ENCODE results near the gene FKBP5. TPM values are rescaled to one million over a fixed set of nuclear protein-coding genes. Genes with fewer than 3 reads are reported as not detected.

Gene FKBP5
- total and polyA plus RNA-seq, 10 of the 15 experiments (the other 5 are each of a cell fraction or from before 2014, with no cell fraction given), result 29.0 to 123 (median 62.3) TPM

DNA sequence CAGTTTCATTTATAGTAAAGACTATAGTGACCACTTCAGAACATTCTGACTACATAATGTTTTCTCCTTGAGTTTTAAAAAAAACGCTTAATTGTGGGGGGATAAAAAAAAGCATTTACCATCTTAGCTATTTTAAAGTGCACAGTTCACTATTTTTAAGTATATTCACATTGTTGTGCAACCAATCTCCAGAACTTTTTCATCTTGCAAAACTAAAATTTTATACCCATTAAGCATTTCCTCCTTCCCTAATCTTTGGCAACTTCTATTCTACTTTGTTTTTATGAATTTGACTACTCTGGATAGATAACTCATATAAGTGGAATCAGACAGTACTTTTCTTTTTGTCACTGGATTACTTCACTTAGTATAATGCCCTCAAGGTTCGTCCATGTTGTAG is 62.3 kb downstream of the FKBP5 start (continued):
- no peak for TF ChIP-seq LARP7 (IDR thresholded peaks at IDR 0.05)
- no peak for TF ChIP-seq ZNF217 (IDR thresholded peaks at IDR 0.05)
- no peak for TF ChIP-seq FOS (IDR thresholded peaks at IDR 0.05; ENCODE audit: borderline replicate concordance, extremely low read depth, insufficient read length)
- no peak for TF ChIP-seq KAT2A (conservative IDR thresholded peaks at IDR 0.05; ENCODE audit: control insufficient read depth, low read depth, low read length)

- ChIA-PET RAD21 (ENCODE audit: unreplicated experiment) (interaction anchor here (0.6 kb wide), 1 partner anchor 956 kb away, joined by 4 read pairs; no protein-coding TSS in a partner anchor), CTCF (interaction anchor here (0.7 to 1.8 kb wide), 4 partner anchors 40 to 112 kb away, joined by 3 to 7 read pairs (median 4); partner anchors contain the start of gene ARMC12), SMC1A (ENCODE audit: uncharacterized antibody, unreplicated experiment) (interaction anchor here (0.7 to 1.4 kb wide), 8 partner anchors 18 to 112 kb away, joined by 3 to 7 read pairs (median 3); no protein-coding TSS in a partner anchor), POLR2A (interaction anchor here (0.6 kb wide), 1 partner anchor 247 kb away, joined by 4 read pairs; no protein-coding TSS in a partner anchor)
- in situ Hi-C loops (cut with MboI) (no loop called here), intact Hi-C loops (cut with micrococcal nuclease; ENCODE audit: unreplicated experiment) (no loop called here)
- Histone ChIP-seq H2AFZ (ENCODE audit: control insufficient read depth, low read depth, low read length) (no peak overlapping the region), H3K4me3 (no peak overlapping the region), H3K9ac (ENCODE audit: control insufficient read depth, insufficient read depth, low read length) (no peak overlapping the region), H3K36me3 (ENCODE audit: control insufficient read depth in 2 of 2, insufficient read depth in 2 of 2, low read length in 1 of 2) (peaks cover 0 to 5% of the 10 kb centered on the region in 2 experiments; a peak in 2 of 4 replicates), H3K27me3 (replicated peaks in 1 of 2; ENCODE audit: control insufficient read depth in 2 of 2, insufficient read depth in 2 of 2, low read length in 1 of 2) (no peaks in the 10 kb centered on the region), H3K9me3 (replicated peaks; ENCODE audit: control insufficient read depth, insufficient read depth, low read length) (no peaks in the 10 kb centered on the region), H3K4me1 (ENCODE audit: control insufficient read depth, insufficient read depth, low read length) (no peaks in the 10 kb centered on the region), H3K79me2 (ENCODE audit: control insufficient read depth, insufficient read depth, low read length) (no peaks in the 10 kb centered on the region), H3K4me2 (ENCODE audit: control insufficient read depth, insufficient read depth) (no peak overlapping the region), H4K20me1 (ENCODE audit: control insufficient read depth, insufficient read depth) (no peaks in the 10 kb centered on the region), H3K27ac (ENCODE audit: control insufficient read depth, insufficient read depth) (no peak overlapping the region)
- ATAC-seq, result no peak
- no peak for FAIRE-seq
- WGBS (ENCODE audit: insufficient coverage, insufficient replicate concordance, low lambda C conversion rate, missing lambda C conversion rate), result 92% methylated on average over 9 of the region's 9 CpGs
- no TSS peak for BruUV-seq (replicated peaks)
- TF ChIP-seq CTCF (IDR thresholded peaks at IDR 0.05 in 2 of 3, conservative IDR thresholded peaks at IDR 0.05 in 1 of 3; ENCODE audit: control insufficient read depth in 2 of 3, extremely low read depth in 1 of 3, insufficient read depth in 1 of 3, low read depth in 3 of 3, low read length in 3 of 3) (peak in 1 of 3 experiments; percentile 23; a peak in 2 of 6 replicates), CEBPB (IDR thresholded peaks at IDR 0.05; ENCODE audit: borderline replicate concordance in 1 of 2, low read depth in 2 of 2, low read length in 2 of 2) (no peak), SMC3 (IDR thresholded peaks at IDR 0.05; ENCODE audit: borderline replicate concordance, low read length) (peak; percentile 17; the same call in 1 of the 2 replicates), DPF2 (IDR thresholded peaks at IDR 0.05) (no peak)
- no peak for DNase-seq (ENCODE audit: low read depth, low spot score)
Measured at GRCh38 chr6:35624341-35625070, 64.2 kb downstream of the FKBP5 start.

All from GM12878 (cell line).